GM21737 (cell line): ENCODE measurements around the gene ATG12.
A peak's percentile ranks its signal among the peaks of the same experiment; 100 is the strongest.
"Not testable (repeated sequence)": the region's sequence is repeated elsewhere in the genome, so short reads cannot be mapped to it uniquely, and the experiment has no call there.

Experiments used
- ATAC-seq: cut with Tn5 transposase; IDR thresholded peaks from one replicate; pipeline ENCODE4 v1.9.1; 2021; ENCODE audit warnings: mild to moderate bottlenecking, moderate library complexity; ENCODE audit not compliant: unreplicated experiment

The ATG12 gene

DNA sequence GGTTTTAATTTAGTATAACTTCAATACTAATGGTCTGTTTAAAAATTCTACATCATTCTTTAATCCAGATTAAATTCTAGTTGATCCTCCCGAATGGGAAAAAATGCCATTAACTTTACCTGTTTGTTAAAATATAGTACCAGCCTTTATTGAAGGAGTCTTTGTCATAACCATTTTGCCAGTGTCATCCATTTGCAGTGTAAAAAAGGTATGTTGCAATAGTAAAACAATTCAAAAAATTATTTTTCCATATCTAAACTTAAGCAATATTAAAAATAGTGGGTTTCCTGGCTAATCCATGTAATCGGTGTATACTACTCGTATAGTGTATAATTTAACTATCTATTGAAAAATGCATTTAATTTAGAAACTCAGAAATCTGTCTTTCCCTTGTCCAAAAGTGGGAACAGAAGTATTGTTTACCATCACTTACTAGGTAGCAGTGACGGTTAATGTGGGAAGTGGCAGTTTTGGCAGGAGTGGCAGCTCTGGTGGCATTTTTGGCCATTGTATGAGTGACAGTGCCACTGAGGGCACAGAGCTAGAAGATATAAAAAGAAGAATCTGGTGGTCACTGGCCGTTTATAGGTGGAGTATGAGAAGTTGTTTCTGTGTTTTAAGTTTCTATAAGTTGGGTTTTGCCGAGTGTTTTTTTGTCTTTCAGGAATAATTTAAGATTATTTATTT lies 2.2 kb upstream of the ATG12 start:
- no peak for ATAC-seq

DNA sequence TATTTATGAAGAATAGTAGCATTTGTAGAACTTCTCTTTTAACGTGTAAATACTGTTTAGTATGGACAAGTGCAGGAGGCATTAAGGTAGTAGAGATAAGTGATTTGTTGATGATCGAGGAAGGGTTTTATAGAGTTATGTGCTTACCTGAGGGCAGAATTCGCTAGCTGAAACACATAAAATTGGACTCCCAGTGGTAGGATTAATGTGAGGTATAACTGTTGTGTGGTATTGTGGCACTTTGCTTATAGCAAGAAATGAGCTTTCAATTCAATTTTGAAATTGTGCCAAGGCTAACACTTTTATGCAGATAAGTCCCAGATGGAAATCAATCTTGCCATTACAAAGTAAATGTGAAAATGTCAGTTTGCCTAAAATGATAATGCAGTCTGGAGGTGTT lies 1.6 kb upstream of the ATG12 start:
- no peak for ATAC-seq

DNA sequence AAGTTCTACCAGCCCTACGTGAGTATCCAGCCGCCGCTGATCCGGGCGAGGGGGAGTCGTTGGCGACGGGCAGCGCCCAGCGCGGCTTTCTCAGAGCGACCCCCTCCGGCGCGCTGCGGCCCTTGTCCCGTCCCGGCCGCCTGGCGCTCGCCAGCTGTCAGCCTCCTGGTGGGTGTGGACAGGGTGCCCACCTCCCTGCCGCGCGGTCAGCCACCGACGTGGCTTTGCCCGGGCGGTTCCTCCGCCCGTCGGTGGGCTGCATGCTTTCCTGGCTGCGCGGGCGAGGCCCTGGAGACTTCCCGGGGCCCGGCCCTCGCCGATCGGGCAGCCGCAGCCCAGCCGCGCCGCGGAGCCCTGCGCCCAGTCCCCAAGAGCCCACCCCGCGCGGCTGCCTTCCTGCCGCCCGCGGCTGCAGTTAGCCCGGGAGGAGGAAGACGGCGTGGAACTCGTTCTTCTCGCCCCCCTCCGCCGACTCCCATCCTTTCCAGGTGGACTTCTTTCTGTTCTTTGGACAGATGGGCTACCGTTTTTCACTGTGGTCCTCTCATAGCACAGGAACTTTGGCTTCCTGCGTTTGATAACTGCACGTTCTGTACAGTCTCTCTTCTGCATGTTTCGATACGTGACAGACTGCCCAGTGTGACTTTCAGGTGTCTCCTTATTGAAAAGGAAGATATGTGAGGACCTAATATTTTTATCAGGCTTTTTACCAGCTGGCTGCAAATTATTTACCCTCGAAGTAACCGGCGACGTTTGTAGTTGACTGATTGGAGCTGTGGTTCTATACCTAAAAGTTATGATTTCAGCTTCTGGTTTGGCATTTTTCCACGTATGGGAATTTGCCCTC lies 947 bp upstream of the ATG12 start:
- peak; percentile 38 for ATAC-seq

DNA sequence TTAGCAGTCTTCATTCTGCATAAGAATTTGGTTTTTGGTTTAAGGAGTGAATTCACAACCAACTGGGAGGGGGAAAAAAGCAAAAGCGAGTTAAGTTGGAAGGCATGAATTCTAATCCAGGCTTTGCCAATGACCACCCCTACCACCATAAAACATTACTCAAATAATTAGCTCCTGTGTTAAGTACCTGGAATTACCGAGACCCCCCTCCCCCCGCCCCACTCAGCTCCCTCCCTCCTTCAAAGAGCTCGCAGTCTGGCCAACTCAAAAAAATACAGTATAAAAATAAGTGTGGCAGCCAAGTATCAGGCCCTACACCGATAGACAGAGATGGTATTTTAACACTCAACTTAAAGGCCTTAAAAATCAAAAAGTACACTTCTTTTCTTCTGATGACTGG lies 492 bp downstream of the ATG12 start:
- ATAC-seq, result no peak

DNA sequence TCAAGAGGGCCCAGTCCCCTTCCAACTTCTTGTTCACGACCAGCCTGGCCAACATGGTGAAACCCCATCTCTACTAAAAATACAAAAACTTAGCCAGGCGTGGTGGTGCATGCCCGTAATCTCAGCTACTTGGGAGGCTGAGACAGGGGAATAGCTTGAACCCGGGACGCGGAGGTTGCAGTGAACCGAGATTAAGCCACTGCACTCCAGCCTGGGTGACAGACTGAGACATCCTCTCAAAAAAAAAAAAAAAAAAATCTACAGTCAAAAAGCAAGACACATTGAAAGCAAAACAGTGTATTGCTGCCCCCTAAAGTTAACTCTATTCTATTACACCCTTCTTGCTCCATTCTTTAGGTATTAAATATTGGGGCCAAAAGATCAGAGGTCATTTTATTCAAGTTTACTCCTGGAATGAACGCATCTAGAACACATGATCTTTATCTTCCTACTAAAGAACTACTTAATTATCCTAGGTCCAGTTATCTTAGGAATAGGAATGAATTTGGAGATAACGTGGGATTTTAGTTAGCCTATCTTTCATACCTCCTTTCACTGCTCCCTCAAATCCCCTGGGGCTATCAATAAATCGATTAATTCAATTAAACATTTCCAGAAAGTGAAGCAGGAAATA lies 2.4 kb downstream of the ATG12 start:
- ATAC-seq, result no peak

DNA sequence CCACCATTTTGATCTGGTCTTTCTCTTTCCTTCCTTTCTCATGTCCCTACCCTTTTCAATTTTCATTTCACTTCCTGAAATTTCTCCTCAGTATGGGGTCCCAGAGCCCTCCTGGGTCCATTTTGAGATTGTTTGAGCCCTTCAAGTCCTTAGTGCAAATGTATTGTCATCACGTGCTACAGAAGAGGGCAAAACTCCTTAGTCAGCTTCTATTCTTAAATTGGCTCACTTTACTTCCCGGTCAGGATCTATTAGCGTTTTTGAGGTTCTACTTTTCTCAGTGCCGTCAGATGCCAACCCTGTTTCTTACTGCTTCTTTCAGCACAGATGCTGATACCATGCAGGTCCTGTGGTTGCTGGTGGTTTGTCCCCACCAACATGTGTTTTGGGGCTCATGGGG lies 5.9 kb downstream of the ATG12 start:
- no peak for ATAC-seq

DNA sequence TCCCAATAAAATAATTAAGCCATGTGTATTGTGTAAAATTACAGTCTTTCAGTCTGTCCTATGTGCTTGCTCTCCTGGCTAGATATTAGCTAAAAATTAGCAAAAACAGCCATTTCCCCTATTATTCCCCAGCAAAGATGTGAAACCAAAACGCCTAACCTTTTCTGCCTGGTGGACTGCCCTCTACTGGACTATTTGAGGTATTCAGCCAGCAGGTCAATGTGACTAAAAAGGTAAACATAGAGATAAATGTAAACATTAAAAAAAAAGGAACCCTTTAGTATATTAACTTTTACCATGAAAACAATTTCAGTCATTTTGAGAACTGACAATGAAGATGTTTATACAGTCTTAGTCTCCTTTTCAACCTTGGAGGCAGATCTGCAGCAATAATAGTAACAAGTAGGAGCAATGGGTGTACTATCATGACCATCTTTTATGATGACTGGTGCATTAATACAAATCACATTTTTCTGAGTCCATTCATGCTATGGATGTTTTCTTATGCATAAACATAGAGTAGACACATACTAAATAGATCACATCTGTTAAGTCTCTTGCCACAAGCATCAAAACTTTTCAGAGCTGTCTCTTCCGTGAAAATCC lies 10.1 kb downstream of the ATG12 start:
- no peak for ATAC-seq

DNA sequence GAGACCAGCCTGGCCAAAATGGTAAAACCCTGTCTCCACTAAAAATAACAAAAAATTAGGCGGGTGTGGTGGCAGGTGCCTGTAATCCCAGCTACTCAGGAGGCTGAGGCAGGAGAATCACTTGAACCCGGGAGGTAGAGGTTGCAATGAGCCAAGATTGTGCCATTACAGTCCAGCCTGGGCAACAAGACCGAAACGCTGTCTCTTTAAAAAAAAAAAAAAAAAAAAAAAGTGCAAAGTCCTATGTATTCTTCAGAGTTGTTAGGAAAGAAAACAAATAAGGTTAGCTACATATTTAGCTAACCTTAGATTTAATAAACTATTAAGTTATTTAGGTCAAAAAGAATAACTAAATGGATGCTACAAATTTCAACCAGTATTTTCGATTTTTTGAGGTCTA lies 11.5 kb downstream of the ATG12 start:
- ATAC-seq, result no peak

DNA sequence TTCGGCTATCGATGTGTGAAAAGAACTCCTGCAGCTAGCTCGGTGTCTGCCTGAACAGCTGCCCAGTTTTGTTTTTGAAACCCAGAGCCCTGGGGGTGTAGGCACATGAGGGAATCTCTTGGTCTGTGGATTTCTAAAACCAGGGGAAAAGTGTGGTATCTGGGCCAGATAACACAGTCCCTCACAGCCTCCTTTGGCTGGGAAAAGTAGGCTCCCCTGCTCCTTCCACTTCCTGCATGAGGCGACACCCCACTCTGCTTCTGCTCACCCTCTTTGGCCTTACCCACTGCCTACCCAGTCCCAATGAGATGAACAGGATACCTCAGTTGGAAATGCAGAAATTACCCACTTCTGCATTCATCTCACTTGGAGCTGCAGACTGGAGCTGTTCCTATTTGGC lies 15.4 kb downstream of the ATG12 start:
- no peak for ATAC-seq

DNA sequence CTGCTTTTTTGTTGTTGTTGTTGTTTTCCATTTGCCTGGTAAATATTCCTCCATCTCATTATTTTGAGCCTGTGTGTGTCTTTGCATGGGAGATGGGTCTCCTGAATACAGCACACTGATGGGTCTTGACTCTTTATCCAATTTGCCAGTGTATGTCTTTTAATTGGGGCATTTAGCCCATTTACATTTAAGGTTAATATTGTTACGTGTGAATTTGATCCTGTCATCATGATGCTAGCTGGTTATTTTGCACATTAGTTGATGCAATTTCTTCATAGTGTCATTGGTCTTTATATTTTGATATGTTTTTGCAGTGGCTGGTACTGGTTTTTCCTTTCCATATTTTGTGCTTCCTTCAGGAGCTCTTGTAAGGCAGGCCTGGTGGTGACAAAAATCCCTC lies 16.4 kb downstream of the ATG12 start:
- not testable (repeated sequence) for ATAC-seq

DNA sequence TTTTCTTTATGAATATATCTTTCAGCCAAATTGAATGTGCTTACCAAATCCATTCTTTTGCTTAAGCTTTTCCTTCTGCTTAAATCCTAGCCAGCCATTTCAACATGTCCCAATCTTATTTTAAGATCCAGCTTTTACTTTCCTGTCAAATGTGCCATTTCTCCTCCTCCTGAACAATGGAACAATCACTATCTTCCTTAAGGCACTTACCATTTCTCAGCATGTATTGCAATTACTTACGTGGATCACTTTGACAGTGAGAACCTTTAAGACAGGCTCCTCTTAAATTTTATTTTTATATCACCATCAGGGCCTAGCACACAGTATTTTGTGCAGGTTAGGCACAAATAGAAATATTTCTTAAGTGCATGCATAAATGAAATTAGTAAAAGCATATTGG lies 20.5 kb downstream of the ATG12 start:
- ATAC-seq, result no peak

DNA sequence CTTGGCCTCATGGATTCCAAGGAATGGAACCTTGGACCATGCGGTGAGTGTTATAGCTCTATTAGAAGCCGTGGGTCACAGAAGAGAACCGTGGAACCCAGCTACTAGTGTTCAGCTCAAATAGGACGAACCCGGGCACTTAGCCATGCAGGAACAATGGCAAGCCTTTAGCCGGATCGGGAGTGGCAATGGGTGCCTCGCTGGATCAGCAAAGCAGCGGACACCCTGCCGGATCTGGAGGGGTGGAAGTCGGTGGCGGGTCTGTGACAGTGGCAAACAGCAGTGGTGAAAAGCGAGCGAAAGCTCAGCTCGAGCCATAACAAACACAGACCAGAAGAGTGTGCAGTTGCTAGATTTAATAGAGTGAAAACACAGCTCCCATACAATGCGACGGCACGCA lies 22.5 kb downstream of the ATG12 start:
- ATAC-seq, result no peak

DNA sequence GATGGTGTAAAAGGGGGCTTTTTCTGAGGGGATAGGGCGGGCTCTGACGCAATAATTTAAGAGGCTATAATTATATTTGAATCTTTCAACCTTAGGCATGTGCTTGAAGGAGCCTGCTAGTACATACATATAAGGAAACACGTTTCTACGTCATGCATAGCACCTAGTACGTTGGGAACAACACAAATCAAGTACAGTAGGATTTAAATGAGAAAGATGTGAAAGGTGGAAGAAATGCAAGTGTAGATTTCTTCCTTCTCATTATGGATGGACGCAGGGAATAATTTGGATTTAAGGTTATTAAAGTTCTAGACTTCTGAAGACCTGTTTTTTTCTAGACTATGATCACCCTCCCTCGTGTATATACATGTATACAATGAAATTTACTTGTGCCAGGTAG lies 24.0 kb downstream of the ATG12 start:
- ATAC-seq, result no peak

DNA sequence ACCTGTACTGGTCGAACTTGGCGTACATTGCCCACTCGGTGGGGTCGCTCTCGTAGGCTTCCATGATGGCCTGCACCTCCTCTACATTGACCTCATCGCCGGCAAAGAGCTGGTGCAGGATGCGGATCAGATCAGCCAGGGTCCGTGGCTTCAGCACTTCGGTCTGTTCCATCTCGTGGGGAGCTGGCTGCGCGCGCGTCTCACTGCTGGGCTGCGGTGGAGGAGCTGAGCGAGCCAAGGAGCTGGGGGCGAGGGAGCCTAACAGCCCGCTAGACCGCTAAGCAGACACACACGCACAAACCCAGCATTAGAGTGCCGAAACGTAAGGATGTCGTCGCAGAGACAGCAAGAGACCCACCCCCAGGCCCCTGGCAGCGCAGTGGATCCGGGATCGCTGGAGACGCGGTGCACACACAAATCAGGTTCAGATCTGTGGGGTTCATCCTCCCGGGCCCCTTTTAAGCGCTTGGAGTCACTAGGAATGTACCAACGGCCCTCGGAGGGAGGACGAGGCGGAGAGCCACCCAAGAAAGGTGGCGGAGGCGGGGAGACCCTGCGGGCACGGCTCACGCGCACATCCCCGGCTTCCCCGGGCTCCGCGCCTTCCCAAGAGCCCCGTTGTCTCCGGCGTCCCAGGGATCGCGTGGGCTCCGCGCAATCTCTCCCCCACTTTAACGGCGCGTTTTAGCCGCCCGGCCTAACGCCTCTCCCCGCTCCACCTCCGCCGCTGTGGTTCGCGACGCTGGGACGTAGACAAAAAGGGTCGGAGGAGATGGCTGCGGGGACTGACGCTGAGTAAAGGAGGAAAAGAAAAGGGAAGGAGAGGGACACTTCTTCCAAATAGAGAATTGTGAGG lies 24.9 kb downstream of the ATG12 start, which contains the start of gene CDO1:
CDO1 (minus strand) TSS at position 434 of the 856 bp plus-strand sequence; CDS start at position 172, 262 bp downstream.
- ATAC-seq, result no peak

DNA sequence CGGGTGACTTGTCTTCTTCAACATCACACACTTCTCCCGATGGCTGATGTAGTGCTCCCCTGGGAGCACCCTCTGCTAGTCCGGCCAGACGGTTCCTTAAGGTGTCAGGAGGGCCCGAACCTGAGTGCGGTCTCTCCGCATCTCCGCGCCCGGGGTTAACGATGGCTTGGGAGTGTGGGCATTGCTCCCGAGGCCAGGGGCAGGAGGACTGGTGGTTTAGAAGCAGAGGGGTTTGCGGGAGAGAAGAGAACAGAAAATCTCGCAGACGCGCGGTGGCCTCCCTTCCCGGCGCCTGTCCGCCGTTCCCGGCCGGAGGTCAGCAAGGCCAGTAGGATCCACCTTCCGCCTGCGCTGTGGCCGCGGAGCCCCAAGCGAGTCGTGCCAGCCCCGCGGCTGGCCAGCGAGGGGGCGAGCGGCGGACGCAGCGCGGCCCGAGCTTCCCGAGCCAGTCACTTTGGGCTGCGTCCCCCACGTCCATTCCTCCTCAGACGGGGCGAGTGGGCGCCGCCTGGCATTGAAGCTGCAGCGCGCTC lies 25.6 kb downstream of the ATG12 start:
- no peak for ATAC-seq

DNA sequence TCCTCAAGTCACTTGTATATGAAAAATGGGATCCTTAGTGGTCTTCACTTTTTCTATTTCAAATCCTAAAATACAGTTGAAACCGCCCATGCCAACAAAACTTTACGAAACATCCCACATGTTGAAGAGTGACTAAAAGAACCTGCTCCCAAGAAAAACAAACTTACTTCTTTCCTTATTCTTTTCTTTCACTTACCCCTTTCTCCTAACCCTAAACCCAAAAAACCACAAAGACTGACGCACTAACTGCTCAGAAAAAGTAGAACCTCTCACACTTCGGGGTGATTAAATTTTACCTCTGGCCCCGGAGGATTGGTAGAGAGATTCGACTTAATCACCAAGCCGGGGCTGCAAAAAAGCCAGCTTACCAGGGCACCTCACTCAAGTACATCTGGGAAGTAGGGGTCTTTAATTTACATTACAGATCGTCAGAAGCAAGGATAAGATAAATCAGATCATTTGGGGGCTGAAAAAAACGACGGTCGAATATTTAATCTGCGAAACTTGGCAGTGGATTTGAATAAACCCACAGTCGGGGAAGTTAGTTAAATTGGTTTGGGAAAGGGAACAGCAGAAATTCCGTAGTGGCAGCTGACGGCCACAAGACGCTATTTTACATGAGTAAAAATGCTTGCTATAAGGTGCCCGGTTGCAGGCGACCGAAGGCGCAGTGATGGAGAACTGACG lies 26.2 kb downstream of the ATG12 start:
- ATAC-seq, result no peak

DNA sequence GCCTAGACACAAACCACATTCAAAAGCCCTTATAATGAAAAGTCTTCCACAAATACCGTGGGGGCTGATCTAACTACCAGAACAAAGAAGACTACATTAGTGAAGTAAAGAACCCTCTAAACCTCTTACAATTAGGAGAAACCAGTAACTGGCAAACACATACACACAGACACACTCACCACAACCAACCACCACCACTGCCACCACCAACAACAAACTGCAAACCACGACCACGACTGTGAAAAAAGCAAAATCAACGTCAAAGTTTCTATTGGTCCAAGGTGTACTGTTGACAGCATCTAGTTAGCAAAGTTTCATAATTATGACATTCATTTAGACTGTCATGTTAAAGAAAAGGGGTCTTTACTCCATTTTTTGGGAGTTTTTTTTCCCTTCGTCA lies 27.6 kb downstream of the ATG12 start:
- ATAC-seq, result no peak

DNA sequence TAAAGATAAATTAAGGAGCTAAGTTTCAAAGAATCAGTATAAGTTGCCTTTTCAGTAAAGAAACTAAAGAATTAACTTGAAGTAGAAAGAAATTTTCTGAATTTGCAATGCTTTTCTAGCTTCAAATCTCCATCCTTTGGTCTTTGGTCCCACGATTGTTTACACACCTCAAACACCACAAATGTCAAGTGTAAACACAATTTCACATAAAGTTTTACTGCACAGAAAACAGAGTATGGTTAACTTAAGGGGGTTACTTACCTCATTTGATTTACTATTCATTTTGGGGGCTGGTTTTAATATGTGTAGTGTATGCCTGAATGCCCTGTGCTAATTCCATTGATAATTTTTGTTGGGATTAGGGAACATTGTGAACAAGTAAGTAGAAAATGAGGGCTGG lies 29.0 kb downstream of the ATG12 start:
- no peak for ATAC-seq

DNA sequence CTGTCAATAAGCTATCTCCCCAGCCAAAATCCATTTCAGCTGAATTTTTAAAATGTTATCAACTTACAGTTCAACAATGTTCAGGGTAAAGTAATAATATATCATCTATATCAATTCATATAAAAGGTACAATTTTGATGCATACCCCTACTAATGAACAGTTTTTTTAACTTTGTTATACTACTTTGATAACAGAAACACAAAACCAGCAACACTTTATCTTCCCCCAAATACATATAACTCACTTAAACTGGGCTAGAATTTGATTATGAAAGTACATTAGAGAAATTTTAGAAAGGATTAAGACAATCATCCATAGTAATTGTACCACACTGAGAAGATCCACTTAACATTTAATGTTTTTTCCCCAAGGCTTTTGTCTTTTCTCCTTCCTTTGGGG lies 30.0 kb downstream of the ATG12 start:
- no peak for ATAC-seq

DNA sequence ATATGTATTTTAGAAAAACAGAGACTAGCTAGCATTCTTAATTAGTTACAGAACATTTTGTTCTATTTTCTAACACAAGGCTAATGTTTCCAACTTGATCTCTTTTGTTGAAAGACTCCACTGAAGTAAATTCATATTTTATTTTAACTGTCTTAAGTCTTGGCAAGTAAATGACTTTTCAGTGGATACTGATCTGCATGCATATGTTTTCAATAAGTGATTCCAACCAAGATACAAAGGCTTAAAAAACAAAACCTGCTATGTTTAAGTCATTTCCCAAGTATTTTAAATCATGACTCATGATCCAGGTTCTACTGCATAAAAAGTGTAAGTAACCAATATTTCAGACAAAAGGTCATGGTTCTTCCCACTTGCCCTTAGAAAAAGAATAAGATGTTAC lies 30.6 kb downstream of the ATG12 start:
- no peak for ATAC-seq
